ENCODE results near the gene APOO.

- no peak for TF ChIP-seq CTCF (conservative IDR thresholded peaks at IDR 0.05)
- TF ChIP-seq ZFX (IDR thresholded peaks at IDR 0.05): no peak
Measured at GRCh38 chrX:23788521-23788920, 119.2 kb downstream of the APOO start.
